CD4-positive, alpha-beta memory T cell (primary cell): ENCODE measurements around the gene DCP1A. TPM values are rescaled to one million over a fixed set of nuclear protein-coding genes. Genes with fewer than 3 reads are reported as not detected.
A peak's percentile ranks its signal among the peaks of the same experiment; 100 is the strongest.

Source experiments
- CTCF ChIA-PET: fragments of 350-600 bp; sonication (Branson Sonifier 250); formaldehyde crosslinking; loops from one replicate; lab custom pipeline; 2021; ENCODE audit warnings: inconsistent platforms; ENCODE audit not compliant: partially characterized antibody; lab: Charles Lee
- POLR2A ChIA-PET: fragments of 350-600 bp; sonication (Branson Sonifier 250); formaldehyde crosslinking; loops from one replicate; lab custom pipeline; 2021; ENCODE audit not compliant: partially characterized antibody; lab: Charles Lee
- DNase-seq, 5 donors: peaks; one replicate each; pipeline versions ENCODE4 v3.0.0 to v3.0.0-alpha.2; 2020 to 2022; ENCODE audit warnings: mixed read lengths in 1 of 5
- H3K27ac ChIP-seq: one replicate; pipeline ENCODE4 v1.7.0; 2013; ENCODE audit warnings: low read depth, low read length
- H3K27me3 ChIP-seq: 2 replicates; pipeline ENCODE4 v1.7.0; 2013; ENCODE audit warnings: mild to moderate bottlenecking, low read length, moderate library complexity; ENCODE audit not compliant: insufficient read depth
- H3K36me3 ChIP-seq: 2 replicates; pipeline ENCODE4 v1.7.0; 2013; ENCODE audit warnings: mild to moderate bottlenecking, low read length, moderate library complexity; ENCODE audit not compliant: insufficient read depth
- H3K4me1 ChIP-seq: 2 replicates; pipeline ENCODE4 v1.7.0; 2013; ENCODE audit warnings: mild to moderate bottlenecking, low read length, moderate library complexity; ENCODE audit not compliant: insufficient read depth
- H3K4me3 ChIP-seq, 2 donors: one replicate each; pipeline ENCODE4 v1.7.0; 2013; ENCODE audit warnings: low read length in 2 of 2, mild to moderate bottlenecking in 1 of 2
- H3K9me3 ChIP-seq, 2 donors: one replicate each; pipeline ENCODE4 v1.7.0; 2013; ENCODE audit warnings: low read length in 2 of 2, control low read depth in 1 of 2; ENCODE audit not compliant: control insufficient read depth in 1 of 2
- H3K27ac Mint-ChIP-seq, 7 donors: one replicate each; pipeline ENCODE4 v1.8.0; 2020 to 2021; ENCODE audit warnings: mixed read lengths in 7 of 7, mild to moderate bottlenecking in 6 of 7, inconsistent platforms in 3 of 7, moderate library complexity in 3 of 7
- H3K27me3 Mint-ChIP-seq, 2 donors: one replicate each; pipeline ENCODE4 v1.8.0; 2020 to 2021; ENCODE audit warnings: mixed read lengths in 2 of 2
- H3K36me3 Mint-ChIP-seq, 2 donors: one replicate each; pipeline ENCODE4 v1.8.0; 2020 to 2021; ENCODE audit warnings: mixed read lengths in 2 of 2, inconsistent platforms in 1 of 2, mild to moderate bottlenecking in 1 of 2
- H3K4me1 Mint-ChIP-seq, 4 donors: one replicate each; pipeline ENCODE4 v1.8.0; 2020 to 2021; ENCODE audit warnings: mixed read lengths in 4 of 4, mild to moderate bottlenecking in 1 of 4
- H3K4me3 Mint-ChIP-seq, 8 donors: one replicate each; pipeline ENCODE4 v1.8.0; 2020 to 2021; ENCODE audit warnings: mixed read lengths in 8 of 8, mild to moderate bottlenecking in 7 of 8, moderate library complexity in 6 of 8, inconsistent platforms in 3 of 8
- H3K9me3 Mint-ChIP-seq, 8 donors: one replicate each; pipeline ENCODE4 v1.8.0; 2020 to 2021; ENCODE audit warnings: mixed read lengths in 8 of 8, mild to moderate bottlenecking in 5 of 8, inconsistent platforms in 3 of 8, moderate library complexity in 1 of 8
- intact Hi-C: fragments of 100-400 bp; cut with micrococcal nuclease; formaldehyde crosslinking; loops from one replicate; pipeline ENCODE4 v1.15.1; 2023
- polyA plus RNA-seq, 2 donors: library from polyadenylated mRNA; unstranded; fragments of 300-500 nt; fragmentation: Illumina TruSeq; gene quantifications; one replicate each; pipeline ENCODE4 v1.2.3, GENCODE V29; 2021
- total RNA-seq, 2 experiments: library from RNA; stranded (reverse); gene quantifications; one replicate each; pipeline ENCODE4 v1.2.3, GENCODE V29; 2021

DCP1A gene
- total and polyA plus RNA-seq, 4 experiments from 2014 or later = 40.9 to 94.1 (median 59.3) TPM

DNA sequence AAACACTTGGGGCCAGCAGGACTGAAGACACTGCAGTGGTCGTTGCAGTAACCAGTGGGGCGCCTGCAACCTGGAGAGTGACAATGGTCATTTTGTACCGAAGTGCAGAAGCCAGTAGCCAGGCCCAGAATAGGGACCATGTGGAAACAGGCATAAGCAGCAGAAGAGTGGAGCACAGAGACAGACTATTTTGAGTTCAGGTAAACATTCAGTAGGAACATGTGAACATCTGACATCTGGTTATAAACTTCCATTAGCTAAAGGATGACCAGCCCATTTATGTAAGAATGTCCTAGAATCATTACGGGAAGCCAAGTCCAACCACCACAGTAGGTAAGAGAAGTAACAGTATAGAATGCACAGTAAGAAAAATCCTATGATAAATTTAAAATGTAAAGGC, 59.1 kb downstream of the DCP1A start:
- Mint-ChIP-seq H3K36me3 (peaks cover 38 to 77% of the 10 kb centered on the region in 2 donors), H3K9me3 (no peaks in the 10 kb centered on the region), H3K4me3 (no peak overlapping the region), H3K27me3 (no peaks in the 10 kb centered on the region), H3K4me1 (no peaks in the 10 kb centered on the region), H3K27ac (no peak overlapping the region)
- Histone ChIP-seq H3K4me3 (no peak overlapping the region), H3K4me1 (no peaks in the 10 kb centered on the region), H3K27me3 (no peaks in the 10 kb centered on the region), H3K27ac (no peak overlapping the region), H3K9me3 (no peaks in the 10 kb centered on the region), H3K36me3 (peaks cover 41% of the 10 kb centered on the region)
- no peak for DNase-seq
- intact Hi-C loops = no loop called here
- ChIA-PET CTCF (interaction anchor here (1.0 kb wide), 1 partner anchor 11 kb away, joined by 3 read pairs; no protein-coding TSS in a partner anchor), POLR2A (no interaction called here)

DNA sequence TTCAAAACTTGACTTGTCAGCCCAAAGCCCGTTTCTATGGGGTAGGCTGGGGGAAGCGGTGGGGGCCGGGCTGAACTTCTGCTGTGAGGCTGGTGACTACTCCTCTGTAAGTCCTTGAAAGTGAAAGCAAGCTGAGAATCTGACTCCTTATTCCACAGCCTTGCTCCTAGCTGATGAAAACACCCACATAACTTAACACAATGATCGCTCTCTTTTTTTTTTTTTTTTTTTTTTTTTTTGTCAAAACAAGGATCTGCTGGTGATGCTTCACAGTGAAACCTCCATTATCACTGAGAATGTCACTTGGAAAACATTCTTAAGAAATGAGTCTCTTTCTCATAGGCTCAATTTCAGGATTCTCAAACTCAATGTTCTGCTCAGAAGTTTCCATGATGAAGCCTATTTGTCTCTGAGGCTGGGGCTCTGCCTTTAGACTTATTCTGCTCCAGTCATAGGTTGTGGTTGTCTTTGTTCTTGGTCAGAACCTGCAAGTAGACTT, 60.2 kb downstream of the DCP1A start:
- Histone ChIP-seq H3K4me1 (no peaks in the 10 kb centered on the region), H3K36me3 (peaks cover 34% of the 10 kb centered on the region), H3K9me3 (no peaks in the 10 kb centered on the region), H3K27me3 (no peaks in the 10 kb centered on the region), H3K4me3 (no peak overlapping the region), H3K27ac (no peak overlapping the region)
- Mint-ChIP-seq H3K36me3 (peaks cover 31 to 77% of the 10 kb centered on the region in 2 donors), H3K27ac (peak overlapping the region in 2 of 7 donors; percentile 57 to 61), H3K4me1 (no peaks in the 10 kb centered on the region), H3K27me3 (no peaks in the 10 kb centered on the region), H3K4me3 (no peak overlapping the region), H3K9me3 (no peaks in the 10 kb centered on the region)
- DNase-seq = no peak
- intact Hi-C loops = no loop called here
- ChIA-PET CTCF (no interaction called here), POLR2A (no interaction called here)

DNA sequence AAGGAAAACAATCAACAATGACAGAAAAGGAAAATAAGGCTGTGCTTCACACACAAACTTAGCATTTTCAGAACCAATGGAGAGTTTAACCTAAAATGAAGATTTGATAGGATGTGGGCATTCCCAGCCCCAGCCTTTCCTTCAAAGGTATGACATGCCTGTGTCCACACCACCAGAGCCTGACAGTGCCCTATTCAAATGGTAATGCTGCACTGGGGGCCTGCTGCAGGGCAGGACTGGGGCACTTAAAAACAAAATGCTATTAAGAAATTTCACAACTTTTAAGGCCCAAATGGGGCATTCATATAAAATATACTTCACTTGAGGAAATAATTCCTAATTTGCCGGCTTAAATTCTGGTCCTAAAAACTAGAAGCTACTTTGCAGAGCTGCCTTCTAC, 60.6 kb downstream of the DCP1A start:
- H3K27me3 Mint-ChIP-seq = no peaks in the 10 kb centered on the region
- Histone ChIP-seq H3K36me3 (peaks cover 30% of the 10 kb centered on the region), H3K4me1 (no peaks in the 10 kb centered on the region), H3K4me3 (no peak overlapping the region), H3K27me3 (no peaks in the 10 kb centered on the region), H3K27ac (no peak overlapping the region), H3K9me3 (no peaks in the 10 kb centered on the region)
- POLR2A ChIA-PET = no interaction called here
- no peaks in the 10 kb centered on the region for H3K9me3 Mint-ChIP-seq
- H3K4me1 Mint-ChIP-seq = no peaks in the 10 kb centered on the region
- peak overlapping the region in 2 of 7 donors; percentile 57 to 61 for H3K27ac Mint-ChIP-seq
- CTCF ChIA-PET = no interaction called here
- intact Hi-C loops = no loop called here
- no peak for DNase-seq
- H3K4me3 Mint-ChIP-seq = no peak overlapping the region
- peaks cover 31 to 73% of the 10 kb centered on the region in 2 donors for H3K36me3 Mint-ChIP-seq

DNA sequence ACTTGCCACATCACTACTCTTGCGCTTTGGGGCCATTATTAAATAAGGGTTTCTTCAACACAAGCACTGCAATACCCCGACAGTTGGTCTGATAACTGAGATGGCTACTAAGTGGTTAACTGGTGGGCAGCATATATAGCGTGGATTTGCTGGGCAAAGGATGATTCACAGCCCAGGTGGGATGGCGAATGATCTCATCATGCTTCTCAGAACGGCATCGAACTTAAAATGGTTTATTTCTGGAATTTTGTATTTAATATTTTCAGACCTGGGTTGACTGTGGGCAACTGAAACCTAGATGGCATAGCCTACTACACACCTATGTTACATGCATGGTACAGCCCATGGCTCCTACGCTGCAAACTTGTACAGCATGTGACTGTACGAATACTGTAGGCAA, 64.8 kb downstream of the DCP1A start:
- no peaks in the 10 kb centered on the region for H3K4me1 Mint-ChIP-seq
- intact Hi-C loops = no loop called here
- no peak overlapping the region for H3K27ac ChIP-seq
- H3K27me3 ChIP-seq = no peaks in the 10 kb centered on the region
- no peaks in the 10 kb centered on the region for H3K4me1 ChIP-seq
- H3K9me3 ChIP-seq = no peaks in the 10 kb centered on the region
- H3K27me3 Mint-ChIP-seq = no peaks in the 10 kb centered on the region
- peaks cover 22 to 45% of the 10 kb centered on the region in 2 donors for H3K36me3 Mint-ChIP-seq
- CTCF ChIA-PET = no interaction called here
- H3K27ac Mint-ChIP-seq = no peak overlapping the region
- H3K4me3 ChIP-seq = no peak overlapping the region
- DNase-seq = no peak
- peaks cover 19% of the 10 kb centered on the region for H3K36me3 ChIP-seq
- H3K9me3 Mint-ChIP-seq = no peaks in the 10 kb centered on the region
- POLR2A ChIA-PET = no interaction called here
- H3K4me3 Mint-ChIP-seq = no peak overlapping the region

DNA sequence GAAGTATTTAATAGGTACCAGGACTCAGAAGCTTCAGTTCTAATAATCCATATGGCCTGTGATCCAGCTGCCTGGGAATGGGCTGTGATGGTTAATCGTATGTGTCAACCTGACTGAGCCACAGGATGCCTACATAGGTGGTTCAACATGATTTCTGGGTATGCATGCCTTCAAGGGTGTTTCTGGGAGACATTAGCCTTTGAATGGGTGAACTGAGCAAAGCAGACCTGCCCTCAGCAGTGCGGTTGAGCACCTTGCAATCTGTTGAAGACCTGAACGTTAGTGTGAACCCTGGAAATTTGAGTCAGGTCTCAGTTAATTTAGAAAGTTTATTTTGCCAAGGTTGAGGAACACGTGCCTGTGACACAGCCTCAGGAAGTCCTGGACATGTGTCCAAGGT, 68.7 kb downstream of the DCP1A start:
- CTCF ChIA-PET = no interaction called here
- no peak overlapping the region for H3K4me3 Mint-ChIP-seq
- H3K27me3 Mint-ChIP-seq = no peaks in the 10 kb centered on the region
- no peak for DNase-seq
- no peaks in the 10 kb centered on the region for H3K4me1 ChIP-seq
- H3K36me3 Mint-ChIP-seq = peaks cover under 1 to 10% of the 10 kb centered on the region in 2 donors
- intact Hi-C loops = no loop called here
- no peak overlapping the region for H3K27ac ChIP-seq
- H3K36me3 ChIP-seq = no peaks in the 10 kb centered on the region
- H3K4me1 Mint-ChIP-seq = peaks cover 0 to 6% (median 2%) of the 10 kb centered on the region in 4 donors
- H3K4me3 ChIP-seq = no peak overlapping the region
- H3K27ac Mint-ChIP-seq = no peak overlapping the region
- no peaks in the 10 kb centered on the region for H3K9me3 ChIP-seq
- H3K9me3 Mint-ChIP-seq = no peaks in the 10 kb centered on the region
- H3K27me3 ChIP-seq = no peaks in the 10 kb centered on the region
- POLR2A ChIA-PET = no interaction called here

DNA sequence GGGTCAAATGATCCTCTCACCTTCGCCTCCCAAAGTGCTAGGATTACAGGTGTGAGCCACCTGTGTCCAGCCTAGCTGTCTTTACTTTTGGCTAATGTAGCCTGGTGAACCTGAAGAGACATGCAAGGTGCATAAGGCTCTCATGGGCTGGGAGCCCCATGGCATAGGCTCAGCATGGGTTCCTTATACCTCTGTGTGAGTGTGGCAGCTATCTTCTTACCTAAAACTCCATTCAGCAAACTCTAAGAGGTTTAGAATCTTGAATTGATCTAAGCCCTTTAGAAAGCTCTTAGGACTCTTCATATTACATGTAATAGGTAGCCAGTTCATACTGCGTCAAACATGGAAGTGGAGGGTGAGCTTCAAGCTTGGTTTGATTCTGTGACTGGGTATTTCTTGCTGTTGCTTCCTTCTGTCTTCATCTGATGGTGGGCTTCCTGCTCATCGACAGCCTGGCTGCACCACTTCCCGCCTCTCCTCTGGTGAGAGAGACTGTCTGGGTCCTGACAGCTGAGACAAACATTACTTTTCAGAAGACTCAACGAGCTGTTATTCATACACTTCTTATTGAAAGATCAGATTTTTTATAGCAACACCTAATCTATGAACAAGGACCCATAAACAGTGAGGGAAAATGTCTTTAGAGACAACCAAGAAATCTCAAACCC, 72.3 kb downstream of the DCP1A start:
- Histone ChIP-seq H3K9me3 (no peaks in the 10 kb centered on the region), H3K4me1 (no peaks in the 10 kb centered on the region), H3K4me3 (no peak overlapping the region), H3K27me3 (no peaks in the 10 kb centered on the region), H3K27ac (no peak overlapping the region), H3K36me3 (no peaks in the 10 kb centered on the region)
- peak overlapping the region in 1 of 8 donors; percentile 35 for H3K4me3 Mint-ChIP-seq
- intact Hi-C loops = no loop called here
- DNase-seq = no peak
- no peaks in the 10 kb centered on the region for H3K9me3 Mint-ChIP-seq
- peaks cover 0 to 6% (median 2%) of the 10 kb centered on the region in 4 donors for H3K4me1 Mint-ChIP-seq
- peak overlapping the region in 3 of 7 donors; percentile 36 to 54 (median 42) for H3K27ac Mint-ChIP-seq
- H3K36me3 Mint-ChIP-seq = no peaks in the 10 kb centered on the region
- ChIA-PET POLR2A (interaction anchor here (1.3 kb wide), 1 partner anchor 18 kb away, joined by 3 read pairs; no protein-coding TSS in a partner anchor), CTCF (no interaction called here)
- no peaks in the 10 kb centered on the region for H3K27me3 Mint-ChIP-seq

DNA sequence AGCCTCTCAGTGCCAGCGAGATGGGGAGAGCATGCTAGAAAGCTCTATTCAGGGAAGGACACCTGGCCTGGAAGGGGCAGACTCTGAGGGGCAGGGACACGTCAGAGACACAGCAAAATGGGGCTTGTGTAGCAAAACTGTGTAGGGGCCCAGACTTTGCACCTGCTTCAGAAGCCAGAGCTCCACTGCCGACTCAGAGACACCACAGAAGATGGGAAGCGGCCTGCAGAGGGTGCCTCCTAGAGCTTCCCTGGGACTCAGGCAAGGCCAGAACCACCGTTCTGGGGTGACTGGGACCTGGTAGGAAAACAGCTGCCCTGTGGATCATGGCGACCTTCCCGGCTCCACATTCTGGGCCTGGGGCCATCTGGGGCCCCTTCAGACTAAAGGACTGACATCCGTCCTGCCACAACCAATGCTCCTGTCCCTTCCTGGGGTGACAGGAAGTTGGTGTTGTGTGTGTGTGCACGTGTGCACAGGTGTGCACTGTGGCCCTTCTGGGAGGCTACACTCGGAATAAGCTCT, 74.1 kb downstream of the DCP1A start:
- no peaks in the 10 kb centered on the region for H3K36me3 ChIP-seq
- no peak overlapping the region for H3K27ac ChIP-seq
- Mint-ChIP-seq H3K27ac (no peak overlapping the region), H3K27me3 (no peaks in the 10 kb centered on the region), H3K36me3 (no peaks in the 10 kb centered on the region), H3K4me3 (no peak overlapping the region), H3K9me3 (no peaks in the 10 kb centered on the region), H3K4me1 (peaks cover 0 to 6% (median 2%) of the 10 kb centered on the region in 4 donors)
- no peak overlapping the region for H3K4me3 ChIP-seq
- no peaks in the 10 kb centered on the region for H3K9me3 ChIP-seq
- ChIA-PET CTCF (no interaction called here), POLR2A (no interaction called here)
- no peaks in the 10 kb centered on the region for H3K27me3 ChIP-seq
- no peaks in the 10 kb centered on the region for H3K4me1 ChIP-seq
- intact Hi-C loops = no loop called here
- DNase-seq = no peak
